Mesodermal cell (in vitro differentiated cells): Measurements from ENCODE around the gene ATP11A.

ENCODE experiments used
- H3K27ac ChIP-seq: 2 replicates; pipeline ENCODE4 v1.7.0; 2013; ENCODE audit warnings: mild to moderate bottlenecking, low read depth, low read length, moderate library complexity; ENCODE audit not compliant: severe bottlenecking
- H3K36me3 ChIP-seq: 2 replicates; pipeline ENCODE4 v1.7.1; 2013; ENCODE audit warnings: mild to moderate bottlenecking, low read length, moderate library complexity; ENCODE audit not compliant: control insufficient read depth, insufficient read depth
- H3K4me1 ChIP-seq: one replicate; pipeline ENCODE4 v1.7.1; 2013; ENCODE audit warnings: mild to moderate bottlenecking, low read length; ENCODE audit not compliant: insufficient read depth, control insufficient read depth, poor library complexity, severe bottlenecking
- H3K4me3 ChIP-seq: 2 replicates; pipeline ENCODE4 v1.7.0; 2013; ENCODE audit warnings: low read length, control low read depth, mild to moderate bottlenecking; ENCODE audit not compliant: insufficient read depth, poor library complexity, severe bottlenecking; ENCODE audit errors: extremely low read depth
- H3K9me3 ChIP-seq: 2 replicates; pipeline ENCODE4 v1.7.1; 2013; ENCODE audit warnings: mild to moderate bottlenecking, low read length, moderate library complexity; ENCODE audit not compliant: control insufficient read depth
- WGBS, 2 experiments: methylation state at CpG; one replicate each; pipeline ENCODE4 v1.1.5; 2013; ENCODE audit warnings: missing lambda C conversion rate in 2 of 2; ENCODE audit not compliant: insufficient coverage in 2 of 2; 5-methylcytosine and 5-hydroxymethylcytosine counted together

ATP11A gene

GRCh38 chr13:112756967-112757758, 67.3 kb downstream of the ATP11A start:
- H3K36me3 ChIP-seq, result peaks cover 2% of the 10 kb centered on the region
- H3K27ac ChIP-seq, result peak overlapping the region; percentile 91
- WGBS, 2 experiments, result 76 to 81% methylated on average over 13 to 14 of the region's 16 CpGs
- peaks cover 5% of the 10 kb centered on the region for H3K9me3 ChIP-seq
- no peak overlapping the region for H3K4me3 ChIP-seq
- peaks cover 36% of the 10 kb centered on the region for H3K4me1 ChIP-seq

GRCh38 chr13:112757759-112758086, 67.9 kb downstream of the ATP11A start:
- H3K4me1 ChIP-seq, result peaks cover 35% of the 10 kb centered on the region
- H3K4me3 ChIP-seq, result no peak overlapping the region
- H3K27ac ChIP-seq, result peak overlapping the region; percentile 91
- WGBS, 2 experiments, result 98 to 100% methylated on average over 7 of the region's 10 CpGs
- peaks cover 2% of the 10 kb centered on the region for H3K36me3 ChIP-seq
- H3K9me3 ChIP-seq, result peaks cover 5% of the 10 kb centered on the region

GRCh38 chr13:112759053-112759452, 69.2 kb downstream of the ATP11A start:
- Histone ChIP-seq H3K27ac (no peak overlapping the region), H3K9me3 (peaks cover 5% of the 10 kb centered on the region), H3K4me1 (peaks cover 34% of the 10 kb centered on the region), H3K36me3 (peaks cover 2% of the 10 kb centered on the region), H3K4me3 (no peak overlapping the region)
- WGBS, 2 experiments, result 85 to 88% methylated on average over 8 of the region's 9 CpGs

- Histone ChIP-seq H3K4me3 (no peak overlapping the region), H3K27ac (no peak overlapping the region), H3K36me3 (peaks cover 2% of the 10 kb centered on the region), H3K4me1 (peaks cover 35% of the 10 kb centered on the region), H3K9me3 (peaks cover 5% of the 10 kb centered on the region)
- WGBS, 2 experiments, result 85 to 97% methylated on average over 7 of the region's 11 CpGs
These were observed 70.0 kb downstream of the ATP11A start for GRCh38 chr13:112759827-112760226.

GRCh38 chr13:112760435-112760834, 70.6 kb downstream of the ATP11A start:
- H3K27ac ChIP-seq, result no peak overlapping the region
- no peak overlapping the region for H3K4me3 ChIP-seq
- WGBS, 2 experiments, result 100% methylated on average over 1 of the region's 3 CpGs; no CpG with 5 or more reads in 1 of the 2 experiments
- H3K36me3 ChIP-seq, result peaks cover 2% of the 10 kb centered on the region
- peaks cover 41% of the 10 kb centered on the region for H3K4me1 ChIP-seq
- peaks cover 5% of the 10 kb centered on the region for H3K9me3 ChIP-seq

GRCh38 chr13:112760931-112761330, 71.1 kb downstream of the ATP11A start:
- Histone ChIP-seq H3K4me1 (peaks cover 41% of the 10 kb centered on the region), H3K9me3 (peaks cover 5% of the 10 kb centered on the region), H3K27ac (no peak overlapping the region), H3K36me3 (peaks cover 2% of the 10 kb centered on the region), H3K4me3 (no peak overlapping the region)
- WGBS, 2 experiments, result 82 to 84% methylated on average over 13 to 14 of the region's 15 CpGs

GRCh38 chr13:112761701-112762689, 72.2 kb downstream of the ATP11A start:
- peaks cover 2% of the 10 kb centered on the region for H3K36me3 ChIP-seq
- no peak overlapping the region for H3K27ac ChIP-seq

GRCh38 chr13:112762690-112763080, 72.8 kb downstream of the ATP11A start:
- H3K36me3 ChIP-seq, result peaks cover 2% of the 10 kb centered on the region
- H3K4me1 ChIP-seq, result peaks cover 28% of the 10 kb centered on the region
- H3K27ac ChIP-seq, result no peak overlapping the region
- peaks cover 5% of the 10 kb centered on the region for H3K9me3 ChIP-seq
- H3K4me3 ChIP-seq, result no peak overlapping the region
- 89 to 90% methylated on average over 18 of the region's 19 CpGs for WGBS, 2 experiments

More at GRCh38 chr13:112761701-112762689, 72.2 kb downstream of the ATP11A start:
- Histone ChIP-seq H3K4me1 (peaks cover 33% of the 10 kb centered on the region), H3K9me3 (peaks cover 5% of the 10 kb centered on the region), H3K4me3 (no peak overlapping the region)
- WGBS, 2 experiments, result 87 to 89% methylated on average over 13 of the region's 21 CpGs

GRCh38 chr13:112764028-112764427, 74.2 kb downstream of the ATP11A start:
- Histone ChIP-seq H3K4me3 (no peak overlapping the region), H3K36me3 (peaks cover 2% of the 10 kb centered on the region), H3K9me3 (peaks cover 2% of the 10 kb centered on the region), H3K27ac (no peak overlapping the region), H3K4me1 (peaks cover 29% of the 10 kb centered on the region)
- 92 to 97% methylated on average over 10 of the region's 11 CpGs for WGBS, 2 experiments

GRCh38 chr13:112764864-112765561, 75.2 kb downstream of the ATP11A start:
- H3K4me1 ChIP-seq, result peaks cover 27% of the 10 kb centered on the region
- 87 to 89% methylated on average over 21 of the region's 23 CpGs for WGBS, 2 experiments
- H3K27ac ChIP-seq, result no peak overlapping the region
- peaks cover 2% of the 10 kb centered on the region for H3K36me3 ChIP-seq
- H3K4me3 ChIP-seq, result no peak overlapping the region
- no peaks in the 10 kb centered on the region for H3K9me3 ChIP-seq
